Small intestine (tissue), 7 donors: ENCODE measurements around the gene RUNX1. TPM values are rescaled to one million over a fixed set of nuclear protein-coding genes. Genes with fewer than 3 reads are reported as not detected.

Source experiments
- DNase-seq, 2 donors: peaks; one replicate each; pipeline versions ENCODE4 v3.0.0 to v3.0.0-alpha.2; 2013
- FAIRE-seq: peaks from 2 replicates; lab custom pipeline; 2012; peaks lifted over from hg19 to GRCh38; lab: Jason Lieb, UNC
- H3K27ac ChIP-seq, 3 donors: one replicate each; pipeline ENCODE4 v1.5.1; 2013; ENCODE audit warnings: low read length in 2 of 3, mild to moderate bottlenecking in 2 of 3, control low read depth in 1 of 3, inconsistent platforms in 1 of 3, low read depth in 1 of 3, moderate library complexity in 1 of 3
- H3K27me3 ChIP-seq, 3 donors: one replicate each; pipeline ENCODE4 v1.6.1; 2013; ENCODE audit warnings: low read length in 3 of 3, inconsistent platforms in 1 of 3; ENCODE audit not compliant: control insufficient read depth in 3 of 3, insufficient read depth in 3 of 3
- H3K36me3 ChIP-seq, 3 donors: one replicate each; pipeline ENCODE4 v1.6.1; 2013; ENCODE audit warnings: low read length in 3 of 3, inconsistent platforms in 1 of 3, low read depth in 1 of 3, mild to moderate bottlenecking in 1 of 3, moderate library complexity in 1 of 3; ENCODE audit not compliant: control insufficient read depth in 3 of 3, insufficient read depth in 2 of 3
- H3K4me1 ChIP-seq, 3 donors: one replicate each; pipeline ENCODE4 v1.6.1; 2013; ENCODE audit warnings: low read length in 2 of 3, inconsistent platforms in 1 of 3, low read depth in 1 of 3, mild to moderate bottlenecking in 1 of 3, moderate library complexity in 1 of 3; ENCODE audit not compliant: control insufficient read depth in 3 of 3, insufficient read depth in 2 of 3
- H3K4me3 ChIP-seq, 3 donors: one replicate each; pipeline ENCODE4 v1.5.1; 2013; ENCODE audit warnings: low read length in 3 of 3, control low read depth in 1 of 3, inconsistent platforms in 1 of 3, low read depth in 1 of 3, mild to moderate bottlenecking in 1 of 3, moderate library complexity in 1 of 3
- H3K9me3 ChIP-seq, 2 donors: one replicate each; pipeline ENCODE4 v1.6.1; 2013; ENCODE audit warnings: low read depth in 1 of 2, low read length in 1 of 2; ENCODE audit not compliant: control insufficient read depth in 2 of 2, insufficient read depth in 1 of 2
- WGBS, 3 donors: extraction: QIAGEN DNeasy Blood & Tissue Kit; methylation state at CpG; one replicate each; pipeline ENCODE4 v1.1.7; 2013; 5-methylcytosine and 5-hydroxymethylcytosine counted together
- polyA plus RNA-seq, 4 donors: library from polyadenylated mRNA; stranded (reverse) in 3 of 4; unstranded in 1 of 4; fragments of 200-250 nt in 3 of 4; fragments of 120-200 nt in 1 of 4; gene quantifications; one replicate each; pipeline versions ENCODE4 v1.2.1 to v1.2.3, GENCODE V29; 2013
- donor health status: healthy with polysubstance abuse.
- donor health status: control.
- donor health status: control.
- donor health status: Bipolar disorder and iron deficiency.
- donor health status: healthy.

The RUNX1 gene
- polyA plus RNA-seq, 4 donors = 2.5 to 6.2 (median 4.5) TPM

GRCh38 chr21:34788879-34789278, 260.2 kb downstream of the RUNX1 start:
- DNase-seq (no peak), FAIRE-seq (no peak)
- 95 to 99% (median 97%) methylated on average over 1 of the region's 1 CpG for WGBS, 3 donors
- Histone ChIP-seq H3K36me3 (peaks cover 2 to 11% (median 3%) of the 10 kb centered on the region in 3 donors), H3K9me3 (no peaks in the 10 kb centered on the region), H3K4me3 (no peak overlapping the region), H3K4me1 (no peaks in the 10 kb centered on the region), H3K27ac (no peak overlapping the region), H3K27me3 (no peaks in the 10 kb centered on the region)

GRCh38 chr21:34783815-34784214, 265.3 kb downstream of the RUNX1 start:
- Histone ChIP-seq H3K4me3 (no peak overlapping the region), H3K4me1 (no peaks in the 10 kb centered on the region), H3K27ac (no peak overlapping the region), H3K36me3 (no peaks in the 10 kb centered on the region), H3K9me3 (no peaks in the 10 kb centered on the region), H3K27me3 (no peaks in the 10 kb centered on the region)
- DNase-seq (no peak), FAIRE-seq (no peak)
- WGBS, 3 donors = 95 to 98% (median 98%) methylated on average over 2 of the region's 2 CpGs

- Histone ChIP-seq H3K36me3 (no peaks in the 10 kb centered on the region), H3K27ac (no peak overlapping the region), H3K4me1 (no peaks in the 10 kb centered on the region), H3K27me3 (no peaks in the 10 kb centered on the region), H3K9me3 (no peaks in the 10 kb centered on the region), H3K4me3 (no peak overlapping the region)
- 88 to 93% (median 89%) methylated on average over 11 of the region's 11 CpGs for WGBS, 3 donors
- FAIRE-seq (no peak), DNase-seq (no peak)
These were observed 266.4 kb downstream of the RUNX1 start for GRCh38 chr21:34782506-34783360.

GRCh38 chr21:34781526-34781925, 267.6 kb downstream of the RUNX1 start:
- H3K4me3 ChIP-seq = no peak overlapping the region

GRCh38 chr21:34779860-34780259, 269.2 kb downstream of the RUNX1 start:
- H3K36me3 ChIP-seq = no peaks in the 10 kb centered on the region
- FAIRE-seq (no peak), DNase-seq (no peak)
- H3K27me3 ChIP-seq = no peaks in the 10 kb centered on the region
- H3K4me1 ChIP-seq = no peaks in the 10 kb centered on the region
- no peaks in the 10 kb centered on the region for H3K9me3 ChIP-seq
- no peak overlapping the region for H3K4me3 ChIP-seq
- WGBS, 3 donors = 21 to 37% (median 36%) methylated on average over 2 of the region's 2 CpGs
- no peak overlapping the region for H3K27ac ChIP-seq

More at GRCh38 chr21:34781526-34781925, 267.6 kb downstream of the RUNX1 start:
- FAIRE-seq (no peak), DNase-seq (no peak)
- 35 to 63% (median 54%) methylated on average over 7 of the region's 7 CpGs for WGBS, 3 donors
- Histone ChIP-seq H3K9me3 (no peaks in the 10 kb centered on the region), H3K27ac (no peak overlapping the region), H3K36me3 (no peaks in the 10 kb centered on the region), H3K27me3 (no peaks in the 10 kb centered on the region), H3K4me1 (no peaks in the 10 kb centered on the region)

GRCh38 chr21:34775793-34776192, 273.3 kb downstream of the RUNX1 start:
- H3K4me3 ChIP-seq = no peak overlapping the region
- no peak overlapping the region for H3K27ac ChIP-seq
- FAIRE-seq = no peak
- H3K27me3 ChIP-seq = no peaks in the 10 kb centered on the region
- 84 to 92% (median 88%) methylated on average over 7 of the region's 7 CpGs for WGBS, 3 donors
- no peaks in the 10 kb centered on the region for H3K36me3 ChIP-seq
- H3K9me3 ChIP-seq = no peaks in the 10 kb centered on the region
- DNase-seq = no peak
- H3K4me1 ChIP-seq = no peaks in the 10 kb centered on the region

GRCh38 chr21:34774750-34775149, 274.4 kb downstream of the RUNX1 start:
- Histone ChIP-seq H3K4me3 (no peak overlapping the region), H3K9me3 (no peaks in the 10 kb centered on the region), H3K27ac (no peak overlapping the region), H3K4me1 (no peaks in the 10 kb centered on the region), H3K36me3 (no peaks in the 10 kb centered on the region), H3K27me3 (no peaks in the 10 kb centered on the region)
- no peak for FAIRE-seq
- no peak for DNase-seq
- 52 to 66% (median 64%) methylated on average over 2 of the region's 2 CpGs for WGBS, 3 donors

GRCh38 chr21:34771512-34772028, 277.5 kb downstream of the RUNX1 start:
- no peaks in the 10 kb centered on the region for H3K9me3 ChIP-seq
- H3K36me3 ChIP-seq = no peaks in the 10 kb centered on the region
- H3K27me3 ChIP-seq = no peaks in the 10 kb centered on the region
- FAIRE-seq (no peak), DNase-seq (no peak)
- WGBS, 3 donors = 69 to 73% (median 72%) methylated on average over 6 of the region's 6 CpGs
- no peak overlapping the region for H3K4me3 ChIP-seq
- no peak overlapping the region for H3K27ac ChIP-seq
- no peaks in the 10 kb centered on the region for H3K4me1 ChIP-seq
